Activated CD8-positive, alpha-beta memory T cell treated with anti-CD3 and anti-CD28 coated beads for 24 hours (primary cell): ENCODE data around the gene HHATL.
A peak's percentile ranks its signal among the peaks of the same experiment; 100 is the strongest.

Experiments used
- DNase-seq: peaks from one replicate; pipeline ENCODE4 v3.0.0-alpha.2; 2020

Gene HHATL, protein sequence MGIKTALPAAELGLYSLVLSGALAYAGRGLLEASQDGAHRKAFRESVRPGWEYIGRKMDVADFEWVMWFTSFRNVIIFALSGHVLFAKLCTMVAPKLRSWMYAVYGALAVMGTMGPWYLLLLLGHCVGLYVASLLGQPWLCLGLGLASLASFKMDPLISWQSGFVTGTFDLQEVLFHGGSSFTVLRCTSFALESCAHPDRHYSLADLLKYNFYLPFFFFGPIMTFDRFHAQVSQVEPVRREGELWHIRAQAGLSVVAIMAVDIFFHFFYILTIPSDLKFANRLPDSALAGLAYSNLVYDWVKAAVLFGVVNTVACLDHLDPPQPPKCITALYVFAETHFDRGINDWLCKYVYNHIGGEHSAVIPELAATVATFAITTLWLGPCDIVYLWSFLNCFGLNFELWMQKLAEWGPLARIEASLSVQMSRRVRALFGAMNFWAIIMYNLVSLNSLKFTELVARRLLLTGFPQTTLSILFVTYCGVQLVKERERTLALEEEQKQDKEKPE

DNA sequence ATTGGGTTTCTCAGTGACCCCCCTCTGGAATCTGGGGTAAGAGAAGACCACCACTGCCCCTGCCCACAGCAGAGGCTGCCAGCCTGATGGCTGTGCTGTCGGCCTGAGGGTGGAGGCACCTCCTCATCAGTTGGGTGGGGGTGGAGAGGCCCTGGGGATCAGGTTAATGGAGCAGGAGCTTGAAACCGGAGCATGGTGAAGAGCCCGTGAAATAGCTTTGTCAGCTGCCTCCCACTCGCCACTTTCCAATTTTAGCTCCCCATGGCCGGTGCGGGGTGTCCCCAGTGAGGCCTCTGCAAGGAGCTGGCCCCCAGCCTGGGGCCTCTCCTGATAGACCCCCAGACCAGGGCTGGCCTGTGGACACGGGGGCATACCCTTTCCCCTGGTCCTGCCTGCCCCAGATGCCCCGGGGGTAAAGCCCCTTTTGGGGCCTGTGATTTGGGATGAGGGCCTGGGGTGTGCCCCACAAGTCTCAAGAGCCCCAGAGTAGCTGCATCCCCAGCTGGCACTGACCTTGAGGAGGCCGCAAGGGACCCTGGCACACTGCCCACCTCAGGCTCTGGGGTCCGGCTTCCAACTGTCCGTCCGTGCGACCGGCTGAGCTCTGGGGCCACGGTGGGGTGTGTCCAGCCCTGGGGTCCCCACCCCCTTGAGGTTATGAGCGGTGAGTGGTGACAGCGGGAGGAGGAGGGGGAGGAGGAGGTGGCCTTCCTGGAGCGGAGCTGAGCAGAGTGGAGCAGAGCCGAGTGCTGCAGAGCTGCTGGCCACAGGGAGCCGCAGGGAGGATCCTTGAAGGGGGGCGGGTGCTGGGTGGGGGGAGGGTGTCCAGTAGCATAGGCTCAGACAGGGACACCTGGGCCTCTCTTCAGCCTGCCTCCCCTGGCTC, at the start of gene HHATL:
HHATL (minus strand) TSS at position 733 of the 886 bp plus-strand sequence. CDS start 1,972 bp downstream, outside the sequence.
- DNase-seq, result peak; percentile 50

GRCh38 chr3:42751609-42752008, 49.0 kb upstream of the HHATL start:
- DNase-seq, result peak; percentile 30

DNA sequence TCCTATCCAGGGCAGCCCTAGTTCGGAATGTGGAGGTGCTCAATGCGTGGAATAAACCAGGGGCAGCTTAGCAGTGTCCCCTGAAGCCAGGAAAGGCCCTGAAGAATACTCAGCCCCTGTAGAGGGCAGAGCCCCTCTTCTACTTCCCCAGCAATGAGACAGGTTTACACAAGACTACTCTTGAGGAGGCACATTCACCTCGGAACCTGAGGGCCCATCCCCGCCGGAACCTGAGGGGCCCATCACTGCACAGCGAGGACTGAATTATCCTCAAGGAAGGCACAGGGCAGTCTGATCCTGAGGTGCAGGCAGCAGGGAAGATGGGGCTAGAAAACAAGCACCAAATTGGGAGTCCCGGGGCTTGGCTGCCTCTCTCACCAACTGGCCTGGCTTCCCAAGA, 48.2 kb upstream of the HHATL start:
- peak; percentile 47 for DNase-seq

GRCh38 chr3:42749753-42750231, 47.2 kb upstream of the HHATL start:
- DNase-seq, result peak; percentile 49

- peak; percentile 37 for DNase-seq
Measured at GRCh38 chr3:42749025-42749752, 46.6 kb upstream of the HHATL start.

DNA sequence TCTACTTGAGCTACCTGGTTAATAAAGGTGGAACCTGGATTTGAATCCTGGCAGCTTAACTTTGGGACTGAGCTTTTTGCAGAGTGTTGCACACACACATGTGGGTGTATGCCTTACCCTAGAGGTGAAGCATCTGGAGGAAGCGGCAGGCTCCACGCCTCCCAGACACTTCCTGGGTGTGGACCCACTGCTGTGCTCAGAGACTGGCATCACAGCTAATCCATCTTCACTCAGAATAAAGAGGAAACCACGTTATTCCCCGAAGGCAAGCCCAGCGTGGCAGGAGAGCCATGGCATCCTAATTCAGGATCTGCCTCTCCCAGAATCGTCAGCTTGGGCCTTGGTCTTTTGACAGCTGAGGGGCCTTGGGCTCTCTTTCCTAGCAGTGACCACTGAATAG, 45.0 kb upstream of the HHATL start:
- DNase-seq, result peak; percentile 57

- DNase-seq, result peak; percentile 32
Measured at GRCh38 chr3:42746455-42747450, 44.2 kb upstream of the HHATL start.

DNA sequence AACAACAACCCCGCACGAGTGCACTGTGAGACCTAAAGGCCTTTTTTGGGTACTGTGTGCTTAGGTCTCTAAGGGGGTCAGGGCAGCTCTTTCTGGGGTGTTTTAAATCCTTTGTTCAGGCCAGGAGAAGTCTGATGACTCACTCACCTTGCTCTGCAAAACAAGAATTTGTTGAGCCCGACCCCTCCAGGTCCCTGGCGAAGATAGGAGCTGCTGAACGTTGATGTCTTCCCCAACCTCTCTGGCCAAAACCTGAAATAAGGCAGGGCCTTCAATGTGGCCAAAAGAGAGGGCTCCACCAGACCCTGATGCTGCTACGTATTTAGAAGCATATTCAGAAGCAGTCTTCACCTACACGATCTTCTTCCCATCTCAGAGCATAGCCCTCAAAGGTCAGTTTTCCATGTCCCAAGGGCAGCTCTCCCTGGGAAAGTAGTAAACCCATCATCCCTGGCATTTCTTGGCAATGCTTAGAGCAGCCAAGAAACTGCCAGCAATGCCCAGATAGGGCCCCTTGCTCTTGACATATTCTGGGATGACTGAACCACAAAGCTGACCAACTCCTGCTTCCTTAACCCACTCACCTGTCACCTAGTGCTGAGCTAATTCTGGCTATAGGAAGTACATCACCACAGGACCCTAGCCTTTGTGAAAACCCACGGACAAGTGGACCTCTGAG, 43.3 kb upstream of the HHATL start:
- peak; percentile 35 for DNase-seq

- DNase-seq, result peak; percentile 11
Measured at GRCh38 chr3:42745291-42745745, 42.7 kb upstream of the HHATL start.

DNA sequence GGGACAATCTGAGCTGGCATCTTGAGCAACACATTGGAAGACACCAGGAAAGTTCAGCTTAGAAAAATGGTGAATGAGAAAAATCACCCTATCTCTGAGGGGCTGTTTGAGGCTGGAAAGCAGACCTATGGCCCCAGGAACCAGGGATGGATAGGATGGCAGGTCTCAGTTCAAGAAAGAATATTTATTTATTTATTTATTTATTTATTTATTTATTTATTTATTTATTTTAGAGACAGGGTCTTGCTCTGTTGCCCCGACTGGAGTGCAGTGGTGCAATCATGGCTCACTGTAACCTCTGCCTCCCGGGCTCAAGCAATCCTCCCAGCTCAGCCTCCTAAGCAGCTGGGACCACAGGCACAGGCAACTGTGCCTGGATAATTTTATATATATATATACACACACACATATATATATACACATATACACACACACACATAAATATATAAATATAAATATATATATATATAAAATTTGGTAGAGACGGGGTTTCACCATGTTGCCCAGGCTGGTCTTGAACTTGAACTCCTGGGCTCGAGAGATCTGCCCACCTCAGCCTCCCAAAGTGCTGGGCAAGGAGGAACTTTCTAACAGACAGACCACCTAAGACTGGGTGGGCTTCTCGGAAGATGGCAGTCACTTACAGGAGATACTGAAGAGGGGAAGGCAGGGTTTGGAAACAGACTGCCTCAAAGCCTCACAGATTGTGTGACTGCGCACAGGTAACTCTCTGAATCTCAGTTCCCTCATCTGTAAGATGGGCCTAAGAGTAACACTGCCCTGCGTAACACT, 40.8 kb upstream of the HHATL start:
- peak; percentile 41 for DNase-seq

DNA sequence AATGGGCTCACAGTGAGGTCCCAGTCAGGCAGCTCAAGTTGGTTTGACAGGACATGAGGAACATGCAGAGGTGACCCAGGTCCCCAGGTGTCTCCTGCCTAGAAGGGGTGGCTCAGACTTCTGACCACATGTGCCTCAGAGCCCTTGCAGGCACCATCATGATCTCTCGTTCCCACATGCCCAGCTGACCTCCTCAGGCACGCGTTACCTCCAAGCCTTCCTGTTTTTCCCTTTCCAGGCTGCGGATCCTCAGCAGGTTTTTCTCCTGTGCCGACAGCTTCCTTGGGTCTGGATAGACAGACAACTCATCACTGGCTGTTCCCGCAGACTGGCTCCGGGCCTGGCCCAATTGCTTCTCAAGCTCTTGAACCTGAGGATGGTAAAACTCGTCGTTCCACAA, 40.1 kb upstream of the HHATL start:
- peak; percentile 37 for DNase-seq

- DNase-seq, result peak; percentile 33
Measured at GRCh38 chr3:42742259-42742658, 39.7 kb upstream of the HHATL start.

GRCh38 chr3:42741796-42742195, 39.2 kb upstream of the HHATL start:
- DNase-seq, result peak; percentile 4

GRCh38 chr3:42739401-42740158, 37.0 kb upstream of the HHATL start:
- DNase-seq, result peak; percentile 43

GRCh38 chr3:42736531-42736930, 33.9 kb upstream of the HHATL start:
- peak; percentile 37 for DNase-seq

DNA sequence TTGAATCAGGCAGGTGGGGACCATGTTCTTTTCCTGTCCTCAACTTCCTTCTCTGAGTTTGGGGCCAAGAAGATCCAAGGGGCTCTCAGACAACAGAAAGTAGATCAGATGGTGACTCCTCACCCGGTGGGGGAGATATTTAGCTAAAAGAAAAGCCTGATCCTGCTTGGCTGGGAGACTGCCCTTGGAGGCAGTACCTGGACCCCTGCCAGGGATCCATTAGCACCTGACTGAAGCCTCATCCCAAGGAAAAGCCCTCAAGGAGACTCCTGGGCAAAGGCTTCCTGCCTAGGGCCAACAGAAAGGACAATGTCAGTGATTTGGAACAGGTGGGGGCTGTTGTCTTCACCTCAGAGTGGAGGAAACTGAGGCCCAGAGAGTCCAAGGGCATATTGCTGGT, 33.5 kb upstream of the HHATL start:
- peak; percentile 28 for DNase-seq

DNA sequence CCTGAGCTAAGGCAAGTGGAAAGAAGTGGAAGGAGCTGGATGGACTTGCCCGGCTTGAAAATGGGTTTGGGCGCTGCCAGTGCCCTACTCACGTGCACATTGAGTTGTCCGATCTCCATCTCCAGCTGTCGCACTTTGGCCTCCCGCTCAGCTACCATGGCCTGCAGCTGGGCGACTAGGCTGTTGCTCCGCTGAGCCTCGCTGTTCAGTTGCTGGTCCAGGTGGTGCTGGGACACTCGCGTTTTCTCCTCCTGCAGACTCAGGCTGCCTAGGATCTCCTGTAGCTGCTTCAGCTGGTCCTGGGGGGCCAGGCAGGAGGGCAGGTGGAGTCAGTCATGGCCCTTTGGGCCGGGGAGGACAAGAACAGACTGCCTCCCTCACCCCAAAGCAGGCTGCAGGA, 33.0 kb upstream of the HHATL start:
- peak; percentile 19 for DNase-seq

GRCh38 chr3:42735019-42735418, 32.4 kb upstream of the HHATL start:
- DNase-seq, result peak; percentile 7

GRCh38 chr3:42734263-42734860, 31.8 kb upstream of the HHATL start:
- peak; percentile 47 for DNase-seq
